ENCODE data around the gene WNT3. TPM values are rescaled to one million over a fixed set of nuclear protein-coding genes. Genes with fewer than 3 reads are reported as not detected.
A peak's percentile ranks its signal among the peaks of the same experiment; 100 is the strongest.

Gene WNT3, protein sequence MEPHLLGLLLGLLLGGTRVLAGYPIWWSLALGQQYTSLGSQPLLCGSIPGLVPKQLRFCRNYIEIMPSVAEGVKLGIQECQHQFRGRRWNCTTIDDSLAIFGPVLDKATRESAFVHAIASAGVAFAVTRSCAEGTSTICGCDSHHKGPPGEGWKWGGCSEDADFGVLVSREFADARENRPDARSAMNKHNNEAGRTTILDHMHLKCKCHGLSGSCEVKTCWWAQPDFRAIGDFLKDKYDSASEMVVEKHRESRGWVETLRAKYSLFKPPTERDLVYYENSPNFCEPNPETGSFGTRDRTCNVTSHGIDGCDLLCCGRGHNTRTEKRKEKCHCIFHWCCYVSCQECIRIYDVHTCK
- total RNA-seq, result 10 to 100 TPM in 1 of 4 donors, 1 to 10 TPM in 2, under 1 TPM in 1; 0.83 to 10.1 (median 6.5) TPM

DNA sequence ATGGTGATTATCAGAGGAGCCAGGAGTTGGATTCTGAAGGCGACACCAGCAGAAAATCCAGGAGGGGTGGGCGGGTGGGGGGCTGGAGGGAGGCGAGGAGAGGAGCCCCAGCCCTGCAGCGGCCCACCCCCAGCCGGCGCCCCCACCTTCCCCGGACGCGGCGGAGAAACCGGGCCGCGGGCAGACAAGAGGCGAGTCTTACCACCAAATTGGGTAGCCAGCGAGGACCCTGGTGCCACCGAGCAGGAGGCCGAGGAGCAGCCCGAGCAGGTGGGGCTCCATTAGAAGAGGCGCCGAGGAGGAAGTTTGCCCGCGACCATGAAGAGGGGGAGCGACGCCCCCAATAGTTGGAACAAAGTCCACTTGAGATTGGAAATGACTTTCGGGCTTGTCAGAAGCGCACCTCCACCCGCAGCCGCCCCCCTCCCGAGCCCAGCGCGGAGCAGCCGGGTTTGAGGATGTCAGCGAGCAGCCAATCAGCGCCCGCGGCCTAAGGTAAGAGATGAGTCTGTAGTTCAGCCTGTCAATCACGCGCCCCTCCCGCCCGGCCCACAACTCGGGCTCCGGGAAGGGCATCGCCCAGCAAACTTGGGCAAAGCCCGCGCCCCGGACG, at the start of gene WNT3:
Gene WNT3, minus strand, starts transcription at position 377 of the 613 bp plus-strand sequence. Its CDS starts 95 bp downstream, at position 282.
- Histone ChIP-seq H3K4me1 (peaks cover 0 to 20% (median 15%) of the 10 kb centered on the region in 4 donors), H3K27me3 (peaks cover 0 to 49% of the 10 kb centered on the region in 2 donors), H3K4me3 (peak within 1 kb of the TSS; percentile 28 to 52 (median 46)), H3K27ac (no peak within 1 kb of the TSS), H3K9me3 (no peaks in the 10 kb centered on the region), H3K36me3 (no peaks in the 10 kb centered on the region)
- TF ChIP-seq, protein P1, sequence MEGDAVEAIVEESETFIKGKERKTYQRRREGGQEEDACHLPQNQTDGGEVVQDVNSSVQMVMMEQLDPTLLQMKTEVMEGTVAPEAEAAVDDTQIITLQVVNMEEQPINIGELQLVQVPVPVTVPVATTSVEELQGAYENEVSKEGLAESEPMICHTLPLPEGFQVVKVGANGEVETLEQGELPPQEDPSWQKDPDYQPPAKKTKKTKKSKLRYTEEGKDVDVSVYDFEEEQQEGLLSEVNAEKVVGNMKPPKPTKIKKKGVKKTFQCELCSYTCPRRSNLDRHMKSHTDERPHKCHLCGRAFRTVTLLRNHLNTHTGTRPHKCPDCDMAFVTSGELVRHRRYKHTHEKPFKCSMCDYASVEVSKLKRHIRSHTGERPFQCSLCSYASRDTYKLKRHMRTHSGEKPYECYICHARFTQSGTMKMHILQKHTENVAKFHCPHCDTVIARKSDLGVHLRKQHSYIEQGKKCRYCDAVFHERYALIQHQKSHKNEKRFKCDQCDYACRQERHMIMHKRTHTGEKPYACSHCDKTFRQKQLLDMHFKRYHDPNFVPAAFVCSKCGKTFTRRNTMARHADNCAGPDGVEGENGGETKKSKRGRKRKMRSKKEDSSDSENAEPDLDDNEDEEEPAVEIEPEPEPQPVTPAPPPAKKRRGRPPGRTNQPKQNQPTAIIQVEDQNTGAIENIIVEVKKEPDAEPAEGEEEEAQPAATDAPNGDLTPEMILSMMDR (IDR thresholded peaks at IDR 0.05), result no peak
- no peak for TF ChIP-seq POLR2A (IDR thresholded peaks at IDR 0.05)
- peak in 2 of 3 donors; percentile 68 to 77 for DNase-seq

DNA sequence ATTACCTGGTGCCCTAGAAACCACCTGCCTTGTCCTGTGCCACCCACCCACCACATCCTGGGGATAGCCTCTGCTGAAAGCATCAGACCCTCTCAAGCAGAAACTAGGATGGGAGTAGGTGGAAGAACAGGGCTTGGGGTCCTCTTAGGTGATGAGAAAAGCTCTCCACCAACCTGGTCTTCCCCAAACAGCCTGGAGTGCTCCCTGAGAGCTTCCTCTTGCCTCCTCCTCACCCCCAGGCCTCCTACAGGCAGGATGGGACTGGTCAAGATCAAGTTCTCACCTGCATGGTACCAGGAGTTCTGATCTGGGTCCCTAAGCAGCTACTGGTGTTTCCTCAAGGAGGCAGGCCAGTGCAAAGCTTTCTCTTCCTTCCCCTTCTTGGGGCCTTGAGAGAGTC, 48.3 kb upstream of the WNT3 start:
- Histone ChIP-seq H3K36me3 (no peaks in the 10 kb centered on the region), H3K9me3 (no peaks in the 10 kb centered on the region), H3K4me1 (peaks cover 0 to 18% (median 0%) of the 10 kb centered on the region in 4 donors), H3K27me3 (no peaks in the 10 kb centered on the region), H3K27ac (no peak overlapping the region), H3K4me3 (no peak overlapping the region)
- DNase-seq, result no peak
- TF ChIP-seq, protein P1 (IDR thresholded peaks at IDR 0.05), result no peak
- TF ChIP-seq POLR2A (IDR thresholded peaks at IDR 0.05), result no peak

DNA sequence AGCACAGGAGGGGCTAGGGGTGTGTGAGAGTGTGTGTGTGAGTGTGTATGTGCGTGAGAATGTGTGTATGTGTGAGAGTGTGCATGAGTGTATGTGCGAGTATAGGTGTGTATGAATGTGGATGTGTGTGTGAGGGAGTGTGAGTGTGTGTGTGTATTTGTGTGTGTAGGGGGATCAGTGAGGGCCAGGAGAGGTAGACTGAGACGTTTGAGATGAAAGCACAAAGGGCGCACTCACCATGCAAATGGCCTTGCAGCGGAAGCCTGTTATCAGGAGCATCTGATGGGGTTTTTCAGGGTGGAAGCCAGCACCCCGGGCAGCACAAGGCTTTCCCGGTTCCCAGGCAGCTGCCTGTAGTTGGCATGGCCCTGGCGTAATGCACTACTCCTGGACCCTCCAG, 47.8 kb upstream of the WNT3 start:
- no peak for DNase-seq
- TF ChIP-seq, protein P1 (IDR thresholded peaks at IDR 0.05), result no peak
- no peak for TF ChIP-seq POLR2A (IDR thresholded peaks at IDR 0.05)
- H3K27me3 ChIP-seq, result no peaks in the 10 kb centered on the region

DNA sequence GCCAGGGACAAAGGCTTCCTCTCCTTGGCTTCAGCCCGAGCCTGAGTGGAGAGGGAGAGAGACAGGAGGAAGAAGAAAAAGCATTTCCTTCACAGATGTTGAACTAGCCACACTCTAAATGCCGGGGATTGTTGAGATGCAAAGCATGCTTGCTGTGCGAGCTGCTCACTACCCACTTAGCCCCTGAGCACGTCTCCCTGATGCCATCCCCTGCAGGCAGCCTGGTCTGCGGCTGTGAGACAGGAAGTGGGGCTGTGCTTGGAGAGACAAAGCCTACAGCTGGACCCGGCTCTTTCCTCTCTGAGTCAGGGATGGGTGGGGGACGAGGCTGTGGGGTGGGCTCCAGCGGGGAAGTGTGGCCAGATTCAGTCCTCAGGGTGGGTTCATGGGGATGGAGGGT, 46.6 kb upstream of the WNT3 start:
- Histone ChIP-seq H3K4me1 (peaks cover 0 to 6% (median 0%) of the 10 kb centered on the region in 4 donors), H3K27me3 (no peaks in the 10 kb centered on the region), H3K9me3 (no peaks in the 10 kb centered on the region), H3K36me3 (no peaks in the 10 kb centered on the region), H3K4me3 (no peak overlapping the region), H3K27ac (no peak overlapping the region)
- no peak for DNase-seq
- no peak for TF ChIP-seq POLR2A (IDR thresholded peaks at IDR 0.05)
- TF ChIP-seq, protein P1 (IDR thresholded peaks at IDR 0.05), result no peak

More for the DNA sequence above, 47.8 kb upstream of the WNT3 start:
- H3K36me3 ChIP-seq, result no peaks in the 10 kb centered on the region
- H3K4me1 ChIP-seq, result peaks cover 0 to 16% (median 0%) of the 10 kb centered on the region in 4 donors
- no peak overlapping the region for H3K4me3 ChIP-seq
- no peak overlapping the region for H3K27ac ChIP-seq
- no peaks in the 10 kb centered on the region for H3K9me3 ChIP-seq

DNA sequence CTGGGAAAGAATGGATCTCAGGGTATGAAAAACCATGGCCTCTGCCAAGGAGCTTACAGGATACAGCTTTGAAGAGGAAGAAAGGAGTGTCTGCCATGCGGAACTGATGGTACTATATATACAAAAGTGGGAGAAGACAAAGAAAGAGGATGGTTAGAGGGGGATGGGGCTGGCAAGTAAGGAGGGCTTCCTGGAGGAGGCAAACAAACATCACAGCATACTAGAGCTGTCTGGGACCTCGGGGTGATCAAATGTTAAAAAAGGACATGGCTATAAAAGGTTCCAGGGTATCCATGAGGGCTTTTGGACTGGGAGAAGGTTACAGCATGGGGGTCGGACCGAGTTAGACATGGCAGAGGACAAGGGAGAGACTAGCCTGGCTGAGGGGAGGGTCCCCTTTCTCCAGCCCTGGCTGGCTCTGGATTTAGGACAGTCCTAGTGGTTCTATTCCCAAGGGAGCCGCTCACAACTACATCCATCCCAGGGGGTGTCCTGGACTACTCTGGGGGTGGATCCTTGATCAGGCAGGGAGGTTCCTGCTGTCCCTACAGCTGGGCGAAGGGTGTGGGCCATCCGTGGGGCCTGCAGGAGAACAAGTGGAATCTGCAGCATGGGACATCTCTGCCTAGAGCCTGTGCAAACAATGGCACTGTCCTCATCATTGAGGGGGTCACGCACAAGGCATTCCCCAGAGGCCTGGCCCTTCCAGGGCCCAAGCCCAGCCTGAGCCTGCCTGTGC, 45.1 kb upstream of the WNT3 start:
- no peak for TF ChIP-seq POLR2A (IDR thresholded peaks at IDR 0.05)
- TF ChIP-seq, protein P1 (IDR thresholded peaks at IDR 0.05), result no peak
- H3K4me1 ChIP-seq, result no peaks in the 10 kb centered on the region
- no peak for DNase-seq

More for the DNA sequence above, 45.1 kb upstream of the WNT3 start:
- Histone ChIP-seq H3K27ac (no peak overlapping the region), H3K4me3 (no peak overlapping the region), H3K36me3 (no peaks in the 10 kb centered on the region), H3K9me3 (no peaks in the 10 kb centered on the region), H3K27me3 (no peaks in the 10 kb centered on the region)

Data from Peyer's patch (tissue), 4 donors.